Islet precursor cell (in vitro differentiated cells): ENCODE results near the gene SORBS1.

Source experiments
- DNase-seq: peaks from one replicate; pipeline ENCODE4 v3.0.0-alpha.2; 2018

Gene SORBS1

DNA sequence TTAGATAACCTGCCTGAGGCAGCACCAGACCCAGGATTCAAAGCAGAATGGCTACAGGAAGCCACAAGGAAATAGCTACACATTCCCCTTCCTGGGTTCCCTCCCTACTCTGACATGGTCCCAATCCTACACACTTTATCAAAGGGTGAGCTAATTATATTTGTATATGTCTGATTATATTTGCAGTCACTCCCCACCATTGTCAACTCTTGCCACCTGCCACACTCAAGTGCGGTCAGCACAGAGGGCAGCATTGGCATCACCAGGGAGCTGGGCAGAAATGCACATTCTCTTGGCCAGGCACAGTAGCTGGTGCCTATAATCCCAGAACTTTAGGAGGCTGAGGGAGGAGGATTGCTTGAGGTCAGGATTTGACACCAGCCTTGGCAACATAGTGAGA, 156.3 kb downstream of the SORBS1 start:
- no peak for DNase-seq

- DNase-seq: no peak
Measured at GRCh38 chr10:95404462-95404858, 156.7 kb downstream of the SORBS1 start.

- DNase-seq: no peak
Measured at GRCh38 chr10:95403700-95404461, 157.3 kb downstream of the SORBS1 start.

GRCh38 chr10:95401704-95402469, 159.3 kb downstream of the SORBS1 start:
- DNase-seq: no peak

GRCh38 chr10:95400787-95401186, 160.4 kb downstream of the SORBS1 start:
- no peak for DNase-seq

- DNase-seq: no peak
Measured at GRCh38 chr10:95399183-95399582, 162.0 kb downstream of the SORBS1 start.

DNA sequence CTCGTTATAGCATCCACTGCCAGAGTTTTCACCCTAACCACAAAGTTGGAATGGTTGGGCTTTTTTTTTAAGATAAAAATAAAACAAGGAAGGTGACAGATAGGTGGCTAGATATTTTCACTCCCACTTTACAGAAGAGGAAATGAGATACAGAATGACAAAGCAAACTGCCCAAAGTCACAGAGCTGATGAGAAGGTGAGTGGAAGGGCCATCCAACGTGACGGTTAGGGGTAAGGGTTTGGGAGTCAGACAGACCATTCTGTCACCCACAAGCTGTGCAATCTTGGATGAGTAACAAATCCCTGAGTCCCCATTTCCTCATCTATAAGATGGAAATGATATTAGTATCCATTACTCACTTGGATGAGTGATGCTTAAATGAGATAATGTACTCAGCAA, 163.4 kb downstream of the SORBS1 start:
- DNase-seq: no peak

- no peak for DNase-seq
Measured at GRCh38 chr10:95395947-95396449, 165.2 kb downstream of the SORBS1 start.

DNA sequence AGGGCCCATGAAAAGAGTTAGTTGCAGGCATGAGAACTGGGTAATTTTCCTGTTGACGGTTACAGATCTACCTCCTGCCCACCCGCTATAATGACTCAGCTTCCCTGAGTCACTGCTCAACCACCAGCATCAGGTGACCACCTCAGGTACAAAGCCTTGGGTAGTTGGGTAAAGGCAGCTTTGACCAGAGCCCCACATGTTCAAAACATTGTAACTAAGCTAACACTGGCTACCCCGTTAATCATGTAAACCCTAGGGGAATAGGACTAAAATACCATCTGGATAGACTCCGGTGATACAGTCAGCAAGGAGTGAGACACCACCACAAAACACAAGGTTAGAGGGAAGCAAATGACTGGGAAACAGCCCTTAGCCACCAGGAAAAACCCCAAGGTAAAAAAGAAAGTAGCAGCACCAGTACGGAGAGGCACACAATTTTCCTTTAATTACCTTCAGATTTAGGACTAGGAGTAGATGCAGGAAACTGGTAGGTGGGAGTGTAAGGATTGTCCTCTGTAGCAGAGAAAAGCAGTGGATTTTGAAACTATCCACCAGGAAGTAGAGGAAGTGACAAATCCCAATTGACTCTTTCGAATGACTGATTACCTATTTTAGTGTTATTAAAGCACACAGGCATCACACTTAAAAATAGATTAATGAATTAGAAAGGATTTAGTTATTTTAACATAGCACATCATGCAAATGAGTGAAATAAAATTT, 166.8 kb downstream of the SORBS1 start:
- DNase-seq: peak; percentile 94

GRCh38 chr10:95392681-95393164, 168.4 kb downstream of the SORBS1 start:
- no peak for DNase-seq

DNA sequence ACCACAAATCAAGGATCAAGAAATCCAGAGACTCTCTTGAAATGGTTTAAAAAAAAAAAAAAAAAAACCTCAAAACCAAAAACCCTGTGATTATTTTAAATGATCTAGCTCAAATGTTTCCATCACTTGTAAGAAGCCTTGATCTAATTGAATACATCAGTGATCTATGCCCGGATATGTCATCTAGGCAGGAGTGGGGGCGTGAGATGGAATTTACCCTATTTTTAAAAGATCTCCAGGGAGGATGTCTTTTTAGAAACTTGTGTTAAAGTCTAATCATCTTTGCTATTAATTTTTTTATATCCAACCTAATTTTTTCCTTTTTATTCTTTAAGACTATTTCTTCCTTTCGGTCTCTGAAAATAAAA, 169.0 kb downstream of the SORBS1 start:
- DNase-seq: no peak

DNA sequence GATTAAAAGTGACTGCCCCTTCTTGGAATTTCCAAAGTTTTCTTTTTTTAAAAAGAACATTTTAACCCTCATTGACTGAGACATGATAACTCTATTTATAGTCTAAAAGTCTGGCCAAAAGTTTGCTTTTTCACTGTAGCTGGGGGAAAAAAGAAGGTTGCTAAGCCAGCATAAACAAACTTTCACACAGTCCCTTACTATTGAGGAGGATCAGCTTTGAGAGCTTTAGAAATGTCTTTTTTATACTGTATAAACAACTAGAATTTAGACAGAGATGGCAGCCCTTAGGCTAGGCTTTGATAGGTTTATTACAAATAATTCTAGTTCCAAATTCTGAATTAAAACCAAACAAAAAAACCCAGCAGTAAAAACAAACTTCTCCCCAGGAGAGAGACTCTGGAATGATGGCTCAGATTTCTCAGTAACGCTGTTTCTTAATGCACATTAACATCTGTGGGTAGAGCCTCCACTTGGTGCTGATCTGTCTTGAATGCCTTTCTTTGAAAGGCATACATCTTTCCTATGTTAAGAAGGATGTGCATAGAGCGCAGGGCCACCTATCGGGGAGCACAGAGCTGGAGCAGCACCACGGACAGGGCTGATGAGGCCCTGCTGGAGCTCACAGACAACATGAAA, 169.5 kb downstream of the SORBS1 start:
- DNase-seq: peak; percentile 80

DNA sequence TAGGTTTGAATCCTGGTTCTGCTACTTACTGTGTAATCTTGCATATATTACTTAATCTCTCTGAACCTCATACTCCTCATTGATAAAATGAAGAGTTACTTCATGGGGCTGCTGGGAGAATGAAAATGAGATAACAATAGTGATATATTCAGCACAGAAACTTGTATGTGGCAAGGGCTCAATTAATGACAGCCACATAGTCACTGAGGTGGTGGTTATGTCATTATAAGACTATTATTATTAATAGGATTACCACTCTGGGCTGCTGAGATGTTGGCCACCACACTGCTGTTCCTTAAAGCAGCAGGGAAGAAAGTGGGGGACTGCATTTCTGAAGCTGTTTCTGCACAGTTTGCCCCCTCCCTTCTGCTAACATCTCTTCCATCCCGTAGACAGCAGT, 170.0 kb downstream of the SORBS1 start:
- DNase-seq: no peak

GRCh38 chr10:95389982-95390381, 171.2 kb downstream of the SORBS1 start:
- DNase-seq: no peak

- no peak for DNase-seq
Measured at GRCh38 chr10:95389176-95389575, 172.0 kb downstream of the SORBS1 start.

DNA sequence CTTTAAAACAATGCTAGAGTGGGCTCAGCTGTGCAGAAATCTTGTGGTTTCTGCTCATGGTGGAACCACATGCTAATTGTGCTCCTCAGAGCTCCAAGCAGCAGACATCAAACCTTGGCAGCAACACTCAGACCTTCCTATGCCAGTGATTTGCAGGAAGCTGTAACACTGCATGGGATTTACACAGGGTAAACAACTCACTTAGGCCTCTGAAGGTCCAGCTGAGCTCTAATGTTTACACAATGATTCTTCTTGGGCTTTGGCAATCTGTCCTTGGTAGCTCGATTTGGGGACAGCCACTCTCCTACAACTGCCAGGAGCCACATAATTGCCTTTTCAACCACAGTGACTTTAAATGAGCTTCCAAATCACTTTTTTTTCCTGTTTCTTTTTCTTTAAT, 172.6 kb downstream of the SORBS1 start:
- DNase-seq: no peak

GRCh38 chr10:95388109-95388471, 173.1 kb downstream of the SORBS1 start:
- DNase-seq: no peak

- no peak for DNase-seq
Measured at GRCh38 chr10:95384011-95384704, 177.0 kb downstream of the SORBS1 start.

GRCh38 chr10:95382596-95382995, 178.6 kb downstream of the SORBS1 start:
- DNase-seq: no peak

GRCh38 chr10:95382174-95382573, 179.0 kb downstream of the SORBS1 start:
- DNase-seq: no peak

DNA sequence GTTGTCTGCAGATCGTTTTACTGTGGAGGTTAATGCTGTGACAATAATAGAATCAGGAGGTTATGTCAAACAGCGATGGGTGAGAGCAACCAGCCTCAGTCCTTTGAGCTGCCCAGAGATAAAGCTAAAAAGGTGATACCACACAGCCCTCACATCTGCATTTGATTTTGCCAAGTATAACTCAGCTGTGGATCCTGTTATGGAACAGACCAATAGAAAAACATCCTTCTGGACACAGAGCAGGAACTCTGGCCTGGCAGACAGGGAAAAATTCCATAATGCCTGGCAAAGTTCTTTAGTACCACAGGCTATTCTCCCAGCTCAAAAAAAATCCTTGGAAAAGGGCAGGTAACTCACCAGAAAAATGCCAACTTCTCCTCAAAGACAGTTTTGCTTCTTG, 183.2 kb downstream of the SORBS1 start:
- DNase-seq: no peak

DNA sequence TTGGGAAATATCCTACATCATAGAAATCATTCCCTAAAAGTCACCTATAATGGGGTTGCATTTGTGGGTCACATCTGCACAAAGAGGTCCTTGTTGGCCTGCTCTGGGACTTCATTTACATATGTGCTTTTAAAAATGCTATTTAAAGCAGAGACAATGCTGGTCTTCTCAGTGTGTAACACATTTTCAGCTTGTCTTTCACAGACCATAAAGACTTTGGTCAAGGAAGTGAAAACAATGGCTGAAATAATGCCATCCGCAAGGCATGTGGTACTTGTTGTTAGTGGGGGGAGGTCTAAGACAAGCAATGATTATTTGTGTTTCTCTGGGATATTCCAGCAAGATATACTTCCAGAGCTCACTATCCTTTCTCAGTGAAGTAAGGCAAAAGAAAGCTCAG, 185.8 kb downstream of the SORBS1 start:
- DNase-seq: no peak
